ENCODE results near the gene GNAZ.

Gene GNAZ

GRCh38 chr22:23155143-23155542, 84.8 kb downstream of the GNAZ start:
- no peak for DNase-seq (ENCODE audit: low read depth)

GRCh38 chr22:23155831-23156230, 85.5 kb downstream of the GNAZ start:
- no peak for DNase-seq (ENCODE audit: low read depth)

GRCh38 chr22:23156286-23156685, 86.0 kb downstream of the GNAZ start:
- DNase-seq (ENCODE audit: low read depth) = no peak

DNA sequence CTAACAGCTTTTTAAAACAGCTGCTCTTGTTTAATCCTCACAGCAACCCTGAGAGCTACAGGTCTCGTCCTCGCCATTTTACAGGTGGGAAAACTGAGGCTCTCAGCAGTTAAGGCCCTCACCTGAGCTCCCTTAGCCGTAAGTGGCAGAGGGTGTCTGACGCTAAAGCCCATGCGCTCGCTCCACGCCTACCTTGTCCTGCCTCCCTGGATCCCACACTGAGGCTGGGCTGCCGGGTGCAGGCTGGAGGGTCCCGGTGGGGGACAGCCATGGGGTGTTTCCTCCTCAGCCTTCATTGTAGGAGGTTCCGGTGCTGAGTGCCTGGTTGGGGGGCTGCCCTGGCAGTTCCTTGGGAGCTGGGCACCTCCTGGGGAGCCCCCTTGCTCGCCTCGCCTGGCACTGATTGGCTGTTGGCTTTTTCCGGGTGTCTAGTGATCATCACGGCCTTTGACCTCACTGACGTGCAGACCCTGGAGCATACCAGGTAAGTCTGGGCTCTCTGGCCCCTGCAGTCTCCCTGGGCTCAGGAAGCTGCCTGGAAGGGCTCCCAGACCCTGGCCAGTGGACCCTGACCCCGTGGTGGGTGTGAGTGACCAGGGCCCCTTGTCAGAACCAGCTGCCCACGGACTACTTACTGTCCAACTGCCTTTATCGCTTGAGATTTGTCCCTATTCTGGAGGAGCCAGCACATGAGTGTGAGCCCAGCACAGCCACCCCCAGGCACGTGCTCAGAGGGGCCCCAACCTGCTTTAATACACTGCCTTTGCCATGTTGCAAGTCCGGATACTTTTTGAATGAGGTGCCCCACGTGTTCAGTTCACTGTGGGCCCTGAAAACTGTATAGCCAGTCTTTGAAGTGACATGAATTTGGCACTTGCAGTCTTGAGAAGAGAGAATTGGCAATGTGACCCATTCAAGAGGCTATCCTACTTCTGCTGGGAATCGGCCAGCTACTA, 87.5 kb downstream of the GNAZ start:
- no peak for DNase-seq (ENCODE audit: low read depth)

DNA sequence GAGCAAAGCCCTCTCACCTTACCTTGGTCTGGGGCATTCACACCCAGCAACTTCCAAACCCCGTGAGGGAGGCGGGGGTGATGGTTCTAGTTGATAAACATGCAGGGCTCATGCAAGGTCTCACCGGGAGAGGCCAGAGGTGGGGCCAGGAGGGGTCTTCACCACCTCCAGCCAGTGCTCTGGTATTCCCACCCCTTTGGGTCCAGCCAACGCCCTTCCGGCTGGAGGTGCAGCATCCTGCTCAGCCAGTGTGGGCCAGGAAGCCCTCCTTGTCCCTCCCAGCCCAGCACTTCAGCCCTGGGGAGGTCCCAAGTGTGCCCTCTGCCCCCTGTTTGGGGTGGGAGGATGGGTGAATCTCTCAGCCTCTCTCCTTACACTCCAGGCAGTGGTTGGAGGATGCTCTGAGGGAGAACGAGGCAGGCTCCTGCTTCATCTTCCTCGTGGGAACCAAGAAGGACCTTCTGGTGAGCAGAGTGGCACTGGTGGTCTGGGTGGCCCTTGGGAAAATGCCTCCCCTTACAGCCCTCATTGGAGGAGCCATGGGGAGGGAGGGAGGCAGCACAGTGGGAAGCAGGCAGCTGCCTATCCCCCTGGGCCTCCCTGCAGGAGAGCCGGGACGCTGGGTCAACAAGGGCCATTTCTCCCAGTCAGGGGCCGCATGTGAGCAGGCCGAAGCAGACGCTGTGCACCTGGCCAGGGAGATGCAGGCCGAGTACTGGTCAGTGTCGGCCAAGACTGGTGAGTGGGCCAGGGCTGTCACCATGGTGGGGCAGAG, 88.4 kb downstream of the GNAZ start:
- DNase-seq (ENCODE audit: low read depth) = no peak

GRCh38 chr22:23159291-23159630, 88.9 kb downstream of the GNAZ start:
- DNase-seq (ENCODE audit: low read depth) = no peak

GRCh38 chr22:23161029-23161428, 90.7 kb downstream of the GNAZ start:
- DNase-seq (ENCODE audit: low read depth) = no peak

DNA sequence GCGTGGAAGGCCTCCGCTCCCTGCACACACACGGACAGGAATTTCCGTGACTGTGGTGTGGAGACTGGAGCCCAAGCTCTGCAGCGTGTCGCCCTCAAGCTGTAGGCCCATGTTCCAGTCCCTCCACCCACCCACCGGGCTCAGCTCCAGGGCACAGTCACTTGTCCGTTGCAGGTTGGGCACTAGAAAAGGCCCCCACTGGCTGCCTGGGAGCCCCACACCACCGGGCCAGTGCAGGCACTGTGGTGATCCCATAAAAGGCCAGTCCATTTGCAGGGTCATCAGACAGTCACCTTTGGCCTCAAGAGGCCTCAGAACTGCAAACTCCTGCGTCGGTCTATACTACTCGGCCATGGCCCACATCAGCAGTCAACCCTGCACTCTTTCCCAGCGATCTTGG, 91.3 kb downstream of the GNAZ start:
- DNase-seq (ENCODE audit: low read depth) = no peak

DNA sequence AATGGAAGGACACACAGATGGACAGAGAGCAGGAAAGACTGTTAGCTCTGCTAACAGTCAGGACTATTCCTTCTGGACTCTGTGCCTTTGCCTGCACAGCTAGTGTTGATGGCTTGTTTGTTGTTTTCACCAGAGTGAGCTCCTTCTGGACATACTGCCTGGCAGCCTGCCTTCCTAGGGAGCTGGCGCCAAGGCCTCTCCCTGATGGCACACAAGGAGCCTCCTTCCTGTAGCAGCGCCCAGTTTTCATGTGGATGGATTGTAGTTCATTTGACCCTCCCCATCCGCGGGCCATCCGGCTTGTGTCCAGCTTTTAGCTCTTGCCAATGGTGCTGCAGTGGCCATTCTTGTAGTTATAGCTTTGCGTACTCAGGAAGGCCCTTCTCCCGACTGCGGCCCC, 93.3 kb downstream of the GNAZ start:
- no peak for DNase-seq (ENCODE audit: low read depth)

- no peak for DNase-seq (ENCODE audit: low read depth)
Measured at GRCh38 chr22:23164091-23164490, 93.8 kb downstream of the GNAZ start.

DNA sequence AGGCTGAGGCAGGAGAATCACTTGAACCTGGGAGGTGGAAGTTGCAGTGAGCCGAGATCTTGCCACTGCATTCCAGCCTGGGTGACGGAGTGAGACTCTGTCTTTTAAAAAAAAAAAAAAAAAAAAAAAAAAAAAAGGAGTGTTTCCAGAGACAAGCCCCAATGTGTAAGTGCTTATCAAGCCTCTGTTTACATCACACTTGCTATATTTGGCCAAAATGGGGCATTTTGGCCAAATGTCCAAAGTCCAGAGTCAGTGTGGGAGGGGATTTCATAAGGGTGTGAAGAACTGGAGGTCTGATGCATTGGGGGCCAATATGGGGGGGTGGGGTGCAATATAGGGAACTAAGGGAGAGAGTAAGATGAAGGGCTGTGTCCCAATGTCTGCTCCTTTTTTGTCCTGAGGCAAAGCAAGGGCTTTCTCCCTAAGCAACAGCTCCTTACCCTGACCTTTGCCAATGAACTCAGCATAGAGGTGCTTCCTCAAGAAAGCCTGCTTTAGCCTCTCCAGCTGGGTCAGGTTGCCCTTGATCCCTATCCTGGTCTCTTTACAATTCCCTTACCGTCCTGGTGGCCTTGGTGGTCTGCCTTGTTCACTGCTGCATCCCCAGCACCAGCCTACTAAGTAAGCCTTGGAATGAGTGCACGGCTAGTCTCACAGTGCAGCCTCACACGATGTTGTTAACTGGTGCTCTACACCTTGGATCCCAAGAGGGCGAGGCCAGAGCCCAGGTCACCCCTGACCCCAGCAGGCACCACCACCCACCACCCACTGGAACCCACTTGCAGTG, 95.9 kb downstream of the GNAZ start:
- DNase-seq (ENCODE audit: low read depth) = no peak

DNA sequence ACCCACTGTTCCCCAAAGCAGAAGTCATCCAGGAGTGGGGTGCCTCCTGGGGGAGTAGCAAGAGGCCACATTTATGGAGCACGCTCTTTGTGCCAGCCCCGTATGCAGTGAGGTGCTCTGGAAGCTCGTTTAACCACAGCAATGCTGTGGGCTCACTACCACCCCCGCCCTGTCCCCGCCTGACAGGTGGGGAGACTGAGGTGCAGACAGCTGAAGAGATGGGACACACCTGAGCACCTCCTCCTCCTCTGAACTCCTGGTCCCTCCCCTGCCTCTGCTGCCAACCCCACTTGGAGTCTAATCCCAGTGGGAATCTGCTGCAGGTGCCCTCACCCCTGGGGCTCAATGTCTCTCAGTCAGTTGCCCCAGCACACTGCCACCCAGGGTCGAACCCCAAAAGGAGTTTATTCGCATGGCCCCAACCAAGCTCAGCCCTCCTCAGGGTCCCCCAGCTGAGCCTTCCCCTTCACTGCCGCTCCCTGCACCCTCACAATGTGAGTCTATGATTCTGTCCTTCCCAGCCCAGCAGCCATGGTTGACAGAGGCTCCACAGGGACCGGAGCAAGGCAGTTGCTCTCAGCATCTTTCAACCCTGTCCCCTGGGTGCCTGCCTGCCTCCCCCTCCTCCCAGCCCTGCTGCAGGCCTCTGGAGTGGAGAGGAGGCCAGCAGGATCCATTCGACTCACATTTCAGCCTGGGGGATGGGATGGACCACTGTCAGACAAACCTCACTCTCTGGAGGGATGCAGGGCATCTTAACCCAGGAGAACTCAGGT, 96.7 kb downstream of the GNAZ start:
- DNase-seq (ENCODE audit: low read depth) = no peak

DNA sequence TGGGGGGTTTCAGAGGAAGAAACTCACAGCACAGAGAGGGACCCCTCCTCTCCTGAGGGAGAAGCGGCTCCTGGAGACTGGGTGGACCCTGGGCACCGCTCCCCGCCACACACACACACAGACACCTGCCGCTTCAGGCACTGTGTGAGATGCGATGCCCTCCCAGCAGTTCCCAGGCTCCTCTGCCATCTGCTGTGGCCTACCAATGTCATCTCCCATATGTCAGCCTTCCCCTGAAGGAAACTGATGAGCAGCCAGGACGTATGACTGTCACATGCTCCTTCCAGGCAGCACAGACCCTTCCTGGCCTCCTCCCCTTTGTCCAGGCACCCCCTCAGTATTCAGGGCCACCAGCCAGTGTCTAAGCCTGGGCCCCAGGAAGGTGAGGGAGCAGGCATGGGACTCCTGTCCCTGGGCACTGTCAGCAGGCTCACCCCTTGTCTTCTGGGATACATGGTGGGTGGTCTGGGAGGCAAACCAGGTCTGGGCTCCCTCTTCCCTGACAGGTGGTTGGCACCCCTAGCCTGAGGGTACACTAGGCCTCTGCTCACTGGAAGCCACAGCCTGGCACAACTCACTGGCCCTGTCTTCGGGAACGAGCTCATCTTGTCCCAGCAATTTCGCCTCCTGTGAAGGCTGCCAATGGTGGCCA, 98.2 kb downstream of the GNAZ start:
- no peak for DNase-seq (ENCODE audit: low read depth)

GRCh38 chr22:23169043-23169406, 98.7 kb downstream of the GNAZ start:
- DNase-seq (ENCODE audit: low read depth) = no peak
